GM20000 (cell line): ENCODE data around the gene ACTR8.

ENCODE experiments used
- DNase-seq: peaks from one replicate; pipeline ENCODE4 v3.0.0; 2012; ENCODE audit warnings: low spot score
- CTCF ChIP-seq: IDR thresholded peaks from 2 replicates; pipeline ENCODE4 v1.5.1; 2012; ENCODE audit warnings: mild to moderate bottlenecking, control low read depth; ENCODE audit errors: extremely low read depth, missing control alignments

The ACTR8 gene

DNA sequence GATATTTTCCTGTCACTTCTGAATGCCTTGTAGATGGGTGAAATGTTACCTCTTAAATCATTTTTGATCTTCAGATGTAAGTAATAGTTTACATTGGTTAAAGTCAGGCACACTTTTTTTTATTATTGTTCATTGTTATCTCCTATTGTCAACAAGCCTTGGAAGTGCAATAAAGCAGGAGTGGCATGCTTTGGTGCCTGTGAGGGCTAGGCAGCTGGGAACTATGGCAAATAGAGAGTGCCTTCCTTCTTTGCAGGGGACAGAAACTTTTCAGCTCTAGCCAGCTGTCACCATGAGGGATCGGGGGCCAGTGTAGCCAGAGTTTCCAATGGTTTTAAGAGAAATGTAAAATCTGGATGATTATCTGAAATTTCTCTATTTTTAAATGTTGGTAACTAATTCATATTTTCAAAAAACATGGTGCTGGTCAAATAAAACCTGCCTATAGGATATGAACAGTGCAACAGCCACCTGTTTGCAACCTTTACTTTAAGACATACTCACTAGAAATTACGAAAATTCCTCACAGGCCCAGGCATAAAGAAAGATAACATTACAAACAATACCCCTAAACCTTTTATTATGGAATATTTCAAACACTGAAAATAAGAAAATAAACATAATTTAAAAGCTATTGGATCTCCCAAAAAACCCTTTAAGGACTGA, 18.8 kb upstream of the ACTR8 start:
- no peak for DNase-seq
- no peak for TF ChIP-seq CTCF

DNA sequence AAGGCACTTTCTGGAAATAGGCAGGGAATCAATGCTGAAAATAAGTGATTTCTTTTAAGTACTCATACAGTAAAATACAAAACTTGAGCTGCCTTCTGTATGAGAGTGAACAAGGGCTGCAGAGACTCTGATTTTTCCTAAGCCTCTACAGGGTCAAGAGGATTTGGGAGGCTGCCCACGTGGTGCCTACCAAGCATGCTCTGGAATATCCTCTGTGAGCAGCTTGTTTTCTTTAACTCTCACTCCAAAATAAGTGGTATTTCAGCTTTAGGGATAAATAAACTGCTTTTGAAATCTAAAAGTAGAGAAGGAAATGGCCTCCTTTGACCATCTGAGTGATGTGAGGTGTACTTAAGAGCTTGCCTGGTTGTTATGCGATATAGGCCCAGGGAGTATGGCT, 17.8 kb upstream of the ACTR8 start:
- DNase-seq = no peak
- TF ChIP-seq CTCF = no peak

- no peak for DNase-seq
- no peak for TF ChIP-seq CTCF
Measured at GRCh38 chr3:53892286-53892637, 10.3 kb upstream of the ACTR8 start.

GRCh38 chr3:53891497-53892285, 9.7 kb upstream of the ACTR8 start, which contains the start of gene SELENOK:
Gene SELENOK, minus strand, starts transcription at chr3:53891859.
- TF ChIP-seq CTCF = no peak
- DNase-seq = peak; percentile 93

DNA sequence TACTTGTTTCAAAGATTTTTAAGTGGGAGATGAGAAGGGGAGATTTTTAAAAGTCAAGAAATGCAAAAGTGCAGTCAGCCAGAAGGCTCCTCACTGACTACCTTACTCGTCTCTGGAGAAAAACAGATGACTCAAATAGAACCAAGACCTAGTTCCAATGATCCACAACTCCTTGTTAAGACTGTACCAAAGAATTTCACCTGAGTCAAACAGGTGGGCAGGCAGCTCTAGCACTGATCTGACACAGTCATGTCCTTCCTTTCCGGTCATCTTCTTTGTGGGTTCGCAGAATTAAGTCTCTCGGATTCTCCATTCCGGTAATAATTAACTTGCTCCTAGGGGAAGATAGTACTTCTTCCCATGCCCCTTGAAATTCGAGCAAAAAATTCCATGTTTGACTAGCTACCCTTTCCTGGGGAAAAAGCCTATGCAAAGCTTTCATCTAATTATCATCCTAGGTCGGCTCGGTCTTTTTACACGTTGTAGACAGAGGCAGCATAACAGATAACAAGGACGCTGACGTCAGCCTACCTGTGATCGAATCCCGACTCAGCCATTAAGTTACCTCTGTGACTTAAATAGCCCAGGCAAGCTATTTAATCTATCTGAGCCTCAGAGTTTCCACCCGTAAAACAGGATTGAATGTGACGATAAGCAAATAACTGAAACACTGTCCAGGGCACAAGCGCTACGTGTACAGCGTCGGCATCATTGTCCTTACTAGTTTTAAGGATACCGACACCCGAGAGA, 8.9 kb upstream of the ACTR8 start:
- peak; percentile 34 for DNase-seq
- no peak for TF ChIP-seq CTCF

DNA sequence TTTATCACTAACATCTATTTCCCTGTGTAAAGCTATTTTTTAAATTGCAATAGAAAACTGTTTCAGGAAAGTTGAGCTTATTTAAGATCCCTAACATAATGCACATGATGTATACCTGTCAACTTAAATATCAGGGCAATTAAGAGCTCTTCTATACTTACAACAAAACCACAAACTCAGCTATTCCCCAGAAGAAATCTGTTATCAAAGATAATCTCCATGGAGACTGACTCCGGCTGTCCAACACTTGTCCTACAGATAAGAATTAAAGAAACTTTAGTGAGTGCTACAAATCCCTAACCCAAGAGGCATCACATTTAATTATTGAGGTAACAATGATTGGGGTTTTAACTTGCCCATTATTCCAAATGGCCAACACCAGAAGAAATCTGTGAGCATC, 6.3 kb upstream of the ACTR8 start:
- no peak for TF ChIP-seq CTCF
- no peak for DNase-seq

DNA sequence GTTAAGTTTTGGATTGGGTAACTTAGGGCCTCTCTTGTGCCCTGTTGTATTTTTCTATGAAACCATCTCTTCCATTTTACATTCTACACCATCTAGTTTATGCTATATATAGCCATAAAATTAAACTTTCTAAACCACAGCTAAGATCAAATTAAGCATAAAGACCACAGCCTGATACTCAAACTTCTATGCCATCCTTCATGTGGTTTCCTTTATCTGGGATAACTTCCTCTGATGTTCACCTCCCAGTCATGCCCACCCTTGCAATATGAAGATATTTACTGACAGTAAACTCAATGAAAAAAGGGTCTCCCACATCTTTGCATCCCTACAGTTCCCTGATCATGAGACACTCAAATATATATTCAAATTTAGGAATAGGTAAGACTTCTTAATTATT, 5.5 kb upstream of the ACTR8 start:
- DNase-seq = no peak
- TF ChIP-seq CTCF = no peak
